Kidney (tissue), 14 donors: ENCODE results near the gene TBC1D23. TPM values are rescaled to one million over a fixed set of nuclear protein-coding genes. Genes with fewer than 3 reads are reported as not detected.
"Not testable (repeated sequence)": the region's sequence is repeated elsewhere in the genome, so short reads cannot be mapped to it uniquely, and the experiment has no call there.

ENCODE experiments used
- DNase-seq, 5 donors: peaks; one replicate each; pipeline ENCODE4 v3.0.0-alpha.2; 2013 to 2020
- FAIRE-seq: peaks from 2 replicates; lab custom pipeline; 2012; peaks lifted over from hg19 to GRCh38; lab: Jason Lieb, UNC
- H3K27ac ChIP-seq, 2 donors: one replicate each; pipeline ENCODE4 v1.7.0; 2013; ENCODE audit warnings: low read depth in 2 of 2, low read length in 2 of 2, inconsistent platforms in 1 of 2
- H3K27me3 ChIP-seq: one replicate; pipeline ENCODE4 v1.7.1; 2013; ENCODE audit warnings: low read length, inconsistent platforms; ENCODE audit not compliant: control insufficient read depth, insufficient read depth
- H3K36me3 ChIP-seq, 3 donors: one replicate each; pipeline versions ENCODE4 v1.7.0 to v1.7.1; 2013; ENCODE audit warnings: low read length in 3 of 3, control low read depth in 1 of 3, inconsistent platforms in 1 of 3; ENCODE audit not compliant: insufficient read depth in 3 of 3, control insufficient read depth in 2 of 3
- H3K4me1 ChIP-seq, 3 donors: one replicate each; pipeline versions ENCODE4 v1.7.0 to v1.7.1; 2013; ENCODE audit warnings: low read length in 3 of 3, inconsistent platforms in 1 of 3, low read depth in 1 of 3; ENCODE audit not compliant: control insufficient read depth in 2 of 3, insufficient read depth in 2 of 3
- H3K4me3 ChIP-seq, 3 donors: one replicate each; pipeline versions ENCODE4 v1.7.0 to v1.8.1; 2013; ENCODE audit warnings: low read length in 3 of 3, control low read depth in 1 of 3, inconsistent platforms in 1 of 3
- H3K9ac ChIP-seq, 3 donors: one replicate each; pipeline versions ENCODE4 v1.7.0 to v1.7.1; 2013; ENCODE audit warnings: low read length in 3 of 3, control low read depth in 1 of 3, inconsistent platforms in 1 of 3
- H3K9me3 ChIP-seq, 3 donors: one replicate each; pipeline versions ENCODE4 v1.7.0 to v1.7.1; 2013; ENCODE audit warnings: low read length in 3 of 3, control low read depth in 1 of 3, inconsistent platforms in 1 of 3; ENCODE audit not compliant: control insufficient read depth in 2 of 3, insufficient read depth in 1 of 3
- intact Hi-C: fragments of 100-400 bp; cut with DNase I; formaldehyde crosslinking; loops from one replicate; pipeline ENCODE4 v1.11.1; 2022
- polyA plus RNA-seq: library from polyadenylated mRNA; stranded (reverse); fragments of 350-450 nt; fragmentation: Illumina TruSeq; extraction: RNeasy Lipid Tissue Mini Kit (QIAGEN cat#74804); gene quantifications from one replicate; pipeline ENCODE4 v1.2.3, GENCODE V29; 2014; ENCODE audit warnings: low read depth, low replicate concordance; ENCODE audit not compliant: insufficient read depth
- total RNA-seq: library from RNA; stranded (reverse); fragmentation: NEBNext Ultra II Directional; extraction: Animal tissue kit (Norgen Biotek cat#: 25700); gene quantifications from one replicate; pipeline ENCODE4 v1.2.1, GENCODE V29; 2021
- TF ChIP-seq, protein P1 (sequence below): IDR thresholded peaks from 3 replicates; pipeline ENCODE4 v1.5.1; 2012; ENCODE audit warnings: mild to moderate bottlenecking, moderate library complexity, borderline replicate concordance; ENCODE audit not compliant: insufficient read depth; ENCODE audit errors: extremely low read depth
- donor health status: control.
- donor health status: control.
- donor health status: control.
- donor health status: control.
- donor health status: control.
- donor health status: DM: yes; HTN: yes; CAD: no.
- donor health status: Normal renal cell carcinoma (clear cell type).

Gene TBC1D23
- total and polyA plus RNA-seq, 2 donors from 2014 or later: 18.0 to 46.9 TPM

DNA sequence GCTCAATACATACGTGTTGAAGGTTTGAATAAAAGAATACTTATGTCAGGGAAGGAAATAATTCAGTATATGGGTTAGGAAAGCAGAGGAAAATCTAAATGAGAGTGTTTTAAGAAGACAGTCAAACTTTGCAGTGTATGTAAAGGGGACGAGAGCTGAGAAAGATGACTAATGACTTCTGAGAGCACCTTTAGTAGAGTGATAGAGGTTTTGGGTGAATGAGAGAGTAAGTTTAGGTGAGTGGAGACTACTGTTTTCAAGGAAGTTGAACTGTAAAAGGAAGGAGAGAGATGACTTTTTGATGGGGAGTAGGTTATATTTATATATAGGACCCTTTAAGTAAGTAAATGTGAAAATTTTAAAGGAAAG is 9.4 kb downstream of the TBC1D23 start:
- H3K36me3 ChIP-seq: no peaks in the 10 kb centered on the region
- DNase-seq (no peak), FAIRE-seq (no peak)
- no peak overlapping the region for H3K27ac ChIP-seq
- H3K4me1 ChIP-seq: no peaks in the 10 kb centered on the region
- TF ChIP-seq, protein P1, sequence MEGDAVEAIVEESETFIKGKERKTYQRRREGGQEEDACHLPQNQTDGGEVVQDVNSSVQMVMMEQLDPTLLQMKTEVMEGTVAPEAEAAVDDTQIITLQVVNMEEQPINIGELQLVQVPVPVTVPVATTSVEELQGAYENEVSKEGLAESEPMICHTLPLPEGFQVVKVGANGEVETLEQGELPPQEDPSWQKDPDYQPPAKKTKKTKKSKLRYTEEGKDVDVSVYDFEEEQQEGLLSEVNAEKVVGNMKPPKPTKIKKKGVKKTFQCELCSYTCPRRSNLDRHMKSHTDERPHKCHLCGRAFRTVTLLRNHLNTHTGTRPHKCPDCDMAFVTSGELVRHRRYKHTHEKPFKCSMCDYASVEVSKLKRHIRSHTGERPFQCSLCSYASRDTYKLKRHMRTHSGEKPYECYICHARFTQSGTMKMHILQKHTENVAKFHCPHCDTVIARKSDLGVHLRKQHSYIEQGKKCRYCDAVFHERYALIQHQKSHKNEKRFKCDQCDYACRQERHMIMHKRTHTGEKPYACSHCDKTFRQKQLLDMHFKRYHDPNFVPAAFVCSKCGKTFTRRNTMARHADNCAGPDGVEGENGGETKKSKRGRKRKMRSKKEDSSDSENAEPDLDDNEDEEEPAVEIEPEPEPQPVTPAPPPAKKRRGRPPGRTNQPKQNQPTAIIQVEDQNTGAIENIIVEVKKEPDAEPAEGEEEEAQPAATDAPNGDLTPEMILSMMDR: no peak
- no peaks in the 10 kb centered on the region for H3K9me3 ChIP-seq
- H3K9ac ChIP-seq: no peak overlapping the region
- intact Hi-C loops: no loop called here
- no peaks in the 10 kb centered on the region for H3K27me3 ChIP-seq
- no peak overlapping the region for H3K4me3 ChIP-seq

DNA sequence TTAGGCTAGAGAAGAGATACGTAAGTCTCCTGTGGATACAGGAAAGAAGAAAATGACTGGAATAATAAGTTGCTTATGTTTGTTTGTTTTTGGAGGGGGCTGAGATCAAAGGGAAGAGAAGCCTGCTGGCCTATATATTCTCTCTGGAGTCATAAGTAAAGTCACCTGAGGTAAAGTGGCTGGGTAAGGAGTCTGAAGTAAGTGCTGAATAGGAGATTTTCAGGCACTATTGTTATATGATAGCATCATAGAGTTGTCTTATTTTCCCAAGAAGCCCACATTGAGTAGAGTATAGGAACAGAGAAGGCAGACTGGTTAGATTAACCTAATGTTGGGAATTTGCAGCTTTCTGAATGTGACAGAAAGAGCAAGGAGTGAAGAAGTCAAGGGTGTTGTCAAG is 10.7 kb downstream of the TBC1D23 start:
- intact Hi-C loops: no loop called here

DNA sequence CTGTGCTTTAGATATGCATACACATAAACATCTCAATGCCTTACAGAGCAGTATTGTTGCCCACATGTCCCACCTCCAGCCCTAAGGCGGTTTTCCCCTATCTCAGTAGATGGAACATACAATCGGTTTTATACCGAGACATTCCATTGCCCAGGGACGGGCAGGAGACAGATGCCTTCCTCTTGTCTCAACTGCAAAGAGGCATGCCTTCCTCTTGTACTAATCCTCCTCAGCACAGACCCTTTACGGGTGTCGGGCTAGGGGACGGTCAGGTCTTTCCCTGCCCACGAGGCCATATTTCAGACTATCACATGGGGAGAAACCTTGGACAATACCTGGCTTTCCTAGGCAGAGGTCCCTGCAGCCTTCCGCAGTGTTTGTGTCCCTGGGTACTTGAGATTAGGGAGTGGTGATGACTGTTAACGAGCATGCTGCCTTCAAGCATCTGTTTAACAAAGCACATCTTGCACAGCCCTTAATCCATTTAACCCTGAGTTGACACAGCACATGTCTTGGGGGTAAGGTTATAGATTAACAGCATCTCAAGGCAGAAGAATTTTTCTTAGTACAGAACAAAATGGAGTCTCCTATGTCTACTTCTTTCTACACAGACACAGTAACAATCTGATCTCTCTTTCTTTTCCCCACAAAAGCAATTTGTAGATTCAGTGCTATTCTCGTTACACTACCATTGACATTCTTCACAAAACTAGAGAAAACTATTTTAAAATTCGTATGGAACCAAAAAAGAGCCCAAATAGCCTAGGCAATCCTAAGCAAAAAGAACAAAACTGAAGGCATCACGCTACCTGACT is 12.2 kb downstream of the TBC1D23 start:
- H3K36me3 ChIP-seq, FAIRE-seq, H3K27ac ChIP-seq, H3K9me3 ChIP-seq, H3K27me3 ChIP-seq, intact Hi-C loops, H3K4me1 ChIP-seq, DNase-seq, H3K4me3 ChIP-seq, H3K9ac ChIP-seq: not testable (repeated sequence)

More for the DNA sequence above, 10.7 kb downstream of the TBC1D23 start:
- TF ChIP-seq, protein P1: no peak
- no peak for FAIRE-seq
- Histone ChIP-seq H3K4me1 (no peaks in the 10 kb centered on the region), H3K9ac (no peak overlapping the region), H3K27ac (no peak overlapping the region), H3K9me3 (no peaks in the 10 kb centered on the region), H3K36me3 (no peaks in the 10 kb centered on the region), H3K4me3 (no peak overlapping the region), H3K27me3 (no peaks in the 10 kb centered on the region)
- DNase-seq: no peak

DNA sequence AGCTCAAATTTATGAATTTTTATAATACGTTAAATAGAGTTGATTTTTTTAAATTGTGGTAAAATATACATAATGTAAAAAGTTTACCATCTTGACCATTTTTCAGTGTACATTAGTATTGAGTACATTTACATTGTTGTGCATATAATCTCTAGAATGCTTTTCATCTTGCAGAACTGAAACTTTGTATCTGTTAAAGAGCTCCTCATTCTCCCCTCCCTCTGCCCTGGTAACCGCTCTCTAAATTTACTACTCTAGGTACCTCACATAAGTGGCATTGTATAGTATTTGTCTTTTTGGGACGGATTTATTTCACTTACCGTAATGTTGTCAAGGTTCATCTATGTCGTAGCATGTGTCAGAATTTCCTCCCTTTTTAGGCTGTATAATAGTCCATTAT is 13.6 kb downstream of the TBC1D23 start:
- Histone ChIP-seq H3K36me3 (no peaks in the 10 kb centered on the region), H3K9ac (no peak overlapping the region), H3K27ac (no peak overlapping the region), H3K4me3 (no peak overlapping the region), H3K4me1 (no peaks in the 10 kb centered on the region), H3K9me3 (no peaks in the 10 kb centered on the region), H3K27me3 (no peaks in the 10 kb centered on the region)
- TF ChIP-seq, protein P1: no peak
- FAIRE-seq (no peak), DNase-seq (no peak)
- intact Hi-C loops: no loop called here
